WI38 (cell line): ENCODE results near the gene CPSF3.

Experiments used
- H3K4me3 ChIP-seq: 2 replicates; pipeline ENCODE4 v1.5.1; 2011; ENCODE audit warnings: low read depth, mild to moderate bottlenecking, control low read depth, low read length
- CTCF ChIP-seq: IDR thresholded peaks from 2 replicates; pipeline ENCODE4 v1.5.1; 2012; ENCODE audit warnings: low read depth, mild to moderate bottlenecking, control low read depth, low read length

Gene CPSF3

GRCh38 chr2:9423922-9424272, 443 bp downstream of the CPSF3 start:
- peak overlapping the region; percentile 71 for H3K4me3 ChIP-seq
- no peak for TF ChIP-seq CTCF

GRCh38 chr2:9424447-9425164, 1.2 kb downstream of the CPSF3 start:
- TF ChIP-seq CTCF, result no peak
- peak overlapping the region; percentile 71 for H3K4me3 ChIP-seq

GRCh38 chr2:9428965-9429577, 5.6 kb downstream of the CPSF3 start:
- no peak overlapping the region for H3K4me3 ChIP-seq

GRCh38 chr2:9430316-9431293, 7.2 kb downstream of the CPSF3 start:
- TF ChIP-seq CTCF, result no peak
- no peak overlapping the region for H3K4me3 ChIP-seq

More at GRCh38 chr2:9428965-9429577, 5.6 kb downstream of the CPSF3 start:
- no peak for TF ChIP-seq CTCF

- no peak for TF ChIP-seq CTCF
- no peak overlapping the region for H3K4me3 ChIP-seq
Observed at GRCh38 chr2:9434489-9434888, 11.0 kb downstream of the CPSF3 start.

GRCh38 chr2:9439536-9439935, 16.1 kb downstream of the CPSF3 start:
- no peak for TF ChIP-seq CTCF
- no peak overlapping the region for H3K4me3 ChIP-seq
